Immature natural killer cell (primary cell): Measurements from ENCODE around the gene RPS16. TPM values are rescaled to one million over a fixed set of nuclear protein-coding genes. Genes with fewer than 3 reads are reported as not detected.
"Not testable (repeated sequence)": the region's sequence is repeated elsewhere in the genome, so short reads cannot be mapped to it uniquely, and the experiment has no call there.

Source experiments
- DNase-seq, 3 donors: peaks; one replicate each; pipeline ENCODE4 v3.0.0; 2022; ENCODE audit warnings: mixed read lengths in 1 of 3
- H3K27ac Mint-ChIP-seq, 6 donors: one replicate each; pipeline ENCODE4 v1.8.0; 2020; ENCODE audit warnings: mixed read lengths in 6 of 6, mild to moderate bottlenecking in 5 of 6, inconsistent platforms in 4 of 6, moderate library complexity in 3 of 6
- H3K27me3 Mint-ChIP-seq, 3 donors: one replicate each; pipeline ENCODE4 v1.8.0; 2020 to 2021; ENCODE audit warnings: low read depth in 3 of 3, mild to moderate bottlenecking in 3 of 3, mixed read lengths in 3 of 3, moderate library complexity in 3 of 3, inconsistent platforms in 1 of 3
- H3K36me3 Mint-ChIP-seq, 3 donors: one replicate each; pipeline ENCODE4 v1.8.0; 2020; ENCODE audit warnings: mixed read lengths in 3 of 3, inconsistent platforms in 2 of 3, mild to moderate bottlenecking in 2 of 3
- H3K4me1 Mint-ChIP-seq, 2 donors: one replicate each; pipeline ENCODE4 v1.8.0; 2020; ENCODE audit warnings: inconsistent platforms in 2 of 2, mild to moderate bottlenecking in 2 of 2, mixed read lengths in 2 of 2, moderate library complexity in 1 of 2
- H3K4me3 Mint-ChIP-seq, 5 donors: one replicate each; pipeline ENCODE4 v1.8.0; 2020; ENCODE audit warnings: mild to moderate bottlenecking in 5 of 5, mixed read lengths in 5 of 5, inconsistent platforms in 3 of 5, moderate library complexity in 3 of 5
- H3K9me3 Mint-ChIP-seq, 6 donors: one replicate each; pipeline ENCODE4 v1.8.0; 2020; ENCODE audit warnings: mild to moderate bottlenecking in 6 of 6, mixed read lengths in 6 of 6, inconsistent platforms in 4 of 6, moderate library complexity in 3 of 6
- polyA plus RNA-seq, 3 donors: library from polyadenylated mRNA; unstranded; fragments of 300-500 nt; fragmentation: Illumina TruSeq; gene quantifications; one replicate each; pipeline ENCODE4 v1.2.3, GENCODE V29; 2021

The RPS16 gene
- polyA plus RNA-seq, result 1,000 to 10,000 TPM in 1 of 3 donors, 100 to 1,000 TPM in 2; 733 to 1,627 (median 903) TPM

- Mint-ChIP-seq H3K4me1 (peaks cover 35 to 43% of the 10 kb centered on the region in 2 donors), H3K27me3 (peaks cover 16 to 21% (median 17%) of the 10 kb centered on the region in 3 donors), H3K4me3 (peak within 1 kb of the TSS; percentile 93 to 99 (median 95)), H3K27ac (peak within 1 kb of the TSS; percentile 93 to 99 (median 98)), H3K9me3 (no peaks in the 10 kb centered on the region), H3K36me3 (peaks cover 6 to 24% (median 14%) of the 10 kb centered on the region in 3 donors)
- DNase-seq, result peak; percentile 99
These were observed at the start of gene RPS16 for GRCh38 chr19:39435499-39436349. RPS16 (minus strand) TSS chr19:39435949; CDS start chr19:39435895, 54 bp downstream.

GRCh38 chr19:39483141-39483540 is 47.4 kb upstream of the RPS16 start:
- peak overlapping the region in 1 of 6 donors; percentile 31 for H3K27ac Mint-ChIP-seq
- peak overlapping the region; percentile 17 to 65 (median 58) for H3K4me3 Mint-ChIP-seq
- H3K4me1 Mint-ChIP-seq, result peaks cover 29 to 33% of the 10 kb centered on the region in 2 donors
- peaks cover 3 to 9% (median 4%) of the 10 kb centered on the region in 3 donors for H3K36me3 Mint-ChIP-seq
- no peaks in the 10 kb centered on the region for H3K9me3 Mint-ChIP-seq
- H3K27me3 Mint-ChIP-seq, result peaks cover 0 to 4% (median 2%) of the 10 kb centered on the region in 3 donors
- no peak for DNase-seq

- H3K9me3 Mint-ChIP-seq, result no peaks in the 10 kb centered on the region
- no peak for DNase-seq
- peaks cover 0 to 4% (median 2%) of the 10 kb centered on the region in 3 donors for H3K27me3 Mint-ChIP-seq
- peaks cover 3 to 5% (median 3%) of the 10 kb centered on the region in 3 donors for H3K36me3 Mint-ChIP-seq
- H3K4me1 Mint-ChIP-seq, result peaks cover 27 to 33% of the 10 kb centered on the region in 2 donors
- peak overlapping the region; percentile 72 to 97 (median 92) for H3K27ac Mint-ChIP-seq
- H3K4me3 Mint-ChIP-seq, result peak overlapping the region; percentile 88 to 96 (median 94)
These were observed 45.9 kb upstream of the RPS16 start for GRCh38 chr19:39481676-39482075.

GRCh38 chr19:39481229-39481545 is 45.4 kb upstream of the RPS16 start:
- Mint-ChIP-seq H3K9me3 (no peaks in the 10 kb centered on the region), H3K36me3 (peaks cover 5 to 6% (median 5%) of the 10 kb centered on the region in 3 donors), H3K27ac (peak overlapping the region; percentile 72 to 97 (median 92)), H3K27me3 (peaks cover 0 to 5% (median 2%) of the 10 kb centered on the region in 3 donors), H3K4me1 (peaks cover 29 to 33% of the 10 kb centered on the region in 2 donors), H3K4me3 (peak overlapping the region; percentile 88 to 96 (median 94))
- DNase-seq, result peak in 1 of 3 donors; percentile 12

GRCh38 chr19:39480337-39481228 is 44.8 kb upstream of the RPS16 start, which contains the start of gene TIMM50:
TIMM50 (plus strand) TSS chr19:39480838; CDS start chr19:39480854, 16 bp downstream.
- peak; percentile 94 to 95 (median 94) for DNase-seq
- peak within 1 kb of the TSS; percentile 90 to 97 (median 94) for H3K27ac Mint-ChIP-seq
- peaks cover 29 to 33% of the 10 kb centered on the region in 2 donors for H3K4me1 Mint-ChIP-seq
- peaks cover 5 to 6% (median 5%) of the 10 kb centered on the region in 3 donors for H3K36me3 Mint-ChIP-seq
- peaks cover 0 to 5% (median 2%) of the 10 kb centered on the region in 3 donors for H3K27me3 Mint-ChIP-seq
- no peaks in the 10 kb centered on the region for H3K9me3 Mint-ChIP-seq
- H3K4me3 Mint-ChIP-seq, result peak within 1 kb of the TSS; percentile 88 to 96 (median 94)

GRCh38 chr19:39479916-39480315 is 44.2 kb upstream of the RPS16 start:
- Mint-ChIP-seq H3K27ac (peak overlapping the region; percentile 90 to 97 (median 94)), H3K27me3 (peaks cover 0 to 5% (median 3%) of the 10 kb centered on the region in 3 donors)

GRCh38 chr19:39479319-39479801 is 43.6 kb upstream of the RPS16 start:
- H3K27ac Mint-ChIP-seq, result peak overlapping the region in 4 of 6 donors; percentile 92 to 97 (median 94)

More at GRCh38 chr19:39479916-39480315, 44.2 kb upstream of the RPS16 start:
- DNase-seq, result no peak
- peak overlapping the region; percentile 88 to 96 (median 94) for H3K4me3 Mint-ChIP-seq
- H3K36me3 Mint-ChIP-seq, result peaks cover 5 to 6% (median 6%) of the 10 kb centered on the region in 3 donors
- H3K4me1 Mint-ChIP-seq, result peaks cover 27 to 33% of the 10 kb centered on the region in 2 donors
- no peaks in the 10 kb centered on the region for H3K9me3 Mint-ChIP-seq

GRCh38 chr19:39475748-39476147 is 40.0 kb upstream of the RPS16 start:
- Mint-ChIP-seq H3K27ac (peak overlapping the region in 1 of 6 donors; percentile 61), H3K36me3 (peaks cover 11 to 23% (median 15%) of the 10 kb centered on the region in 3 donors), H3K27me3 (peaks cover 0 to 6% (median 5%) of the 10 kb centered on the region in 3 donors), H3K9me3 (no peaks in the 10 kb centered on the region), H3K4me1 (peaks cover 16 to 19% of the 10 kb centered on the region in 2 donors), H3K4me3 (no peak overlapping the region)
- no peak for DNase-seq

More at GRCh38 chr19:39479319-39479801, 43.6 kb upstream of the RPS16 start:
- H3K4me3 Mint-ChIP-seq, result peak overlapping the region; percentile 88 to 96 (median 94)
- not testable (repeated sequence) for H3K27me3 Mint-ChIP-seq, DNase-seq, H3K36me3 Mint-ChIP-seq, H3K9me3 Mint-ChIP-seq
- peaks cover 27 to 33% of the 10 kb centered on the region in 2 donors for H3K4me1 Mint-ChIP-seq

- peaks cover 15 to 35% (median 15%) of the 10 kb centered on the region in 3 donors for H3K36me3 Mint-ChIP-seq
- H3K4me1 Mint-ChIP-seq, result peaks cover 7 to 8% of the 10 kb centered on the region in 2 donors
- no peak overlapping the region for H3K4me3 Mint-ChIP-seq
- peak; percentile 55 to 61 (median 60) for DNase-seq
- no peaks in the 10 kb centered on the region for H3K9me3 Mint-ChIP-seq
- H3K27me3 Mint-ChIP-seq, result peaks cover 5 to 6% (median 6%) of the 10 kb centered on the region in 3 donors
- peak overlapping the region in 3 of 6 donors; percentile 26 to 67 (median 49) for H3K27ac Mint-ChIP-seq
These were observed 38.4 kb upstream of the RPS16 start for GRCh38 chr19:39474139-39474620.

GRCh38 chr19:39473443-39473960 is 37.8 kb upstream of the RPS16 start:
- peak overlapping the region in 1 of 6 donors; percentile 55 for H3K27ac Mint-ChIP-seq
- H3K36me3 Mint-ChIP-seq, result peaks cover 15 to 42% (median 15%) of the 10 kb centered on the region in 3 donors
- H3K4me3 Mint-ChIP-seq, result no peak overlapping the region
- no peak for DNase-seq
- peaks cover 5 to 10% (median 6%) of the 10 kb centered on the region in 3 donors for H3K27me3 Mint-ChIP-seq
- H3K9me3 Mint-ChIP-seq, result no peaks in the 10 kb centered on the region
- peaks cover 7 to 8% of the 10 kb centered on the region in 2 donors for H3K4me1 Mint-ChIP-seq

GRCh38 chr19:39472746-39473442 is 37.1 kb upstream of the RPS16 start:
- H3K9me3 Mint-ChIP-seq, result no peaks in the 10 kb centered on the region
- peaks cover 7 to 8% of the 10 kb centered on the region in 2 donors for H3K4me1 Mint-ChIP-seq
- H3K27ac Mint-ChIP-seq, result peak overlapping the region in 1 of 6 donors; percentile 12
- DNase-seq, result no peak
- peaks cover 15 to 48% (median 15%) of the 10 kb centered on the region in 3 donors for H3K36me3 Mint-ChIP-seq
- H3K27me3 Mint-ChIP-seq, result peaks cover 5 to 11% (median 6%) of the 10 kb centered on the region in 3 donors
- no peak overlapping the region for H3K4me3 Mint-ChIP-seq
